Esophagus muscularis mucosa (tissue), 4 donors: ENCODE results near the gene VPS35. TPM values are rescaled to one million over a fixed set of nuclear protein-coding genes. Genes with fewer than 3 reads are reported as not detected.

Source experiments
- DNase-seq: peaks from one replicate; pipeline ENCODE4 v3.0.0-alpha.2; 2017; ENCODE audit errors: extremely low spot score
- H3K27ac ChIP-seq, 4 donors: fragments of 200-600 bp; sonication (generic); replicated peaks in 1 of 4; 1 replicate in 3 of 4; 2 replicates in 1 of 4; pipeline ENCODE4 v1.5.1; 2016 to 2019; ENCODE audit warnings: mild to moderate bottlenecking in 1 of 4
- H3K27me3 ChIP-seq, 4 donors: fragments of 200-600 bp; sonication (generic); one replicate each; pipeline versions ENCODE4 v1.5.1 to v1.6.0; 2016 to 2019
- H3K36me3 ChIP-seq, 4 donors: fragments of 200-600 bp; sonication (generic); one replicate each; pipeline ENCODE4 v1.5.1; 2016 to 2019
- H3K4me1 ChIP-seq, 4 donors: fragments of 200-600 bp; sonication (generic); one replicate each; pipeline ENCODE4 v1.5.1; 2016 to 2019
- H3K4me3 ChIP-seq, 4 donors: fragments of 200-600 bp; sonication (generic); 1 replicate in 2 of 4; 2 replicates in 2 of 4; pipeline ENCODE4 v1.5.1; 2016 to 2019; ENCODE audit warnings: mild to moderate bottlenecking in 4 of 4, moderate library complexity in 1 of 4
- H3K9me3 ChIP-seq, 4 donors: fragments of 200-600 bp; sonication (generic); 1 replicate in 3 of 4; 2 replicates in 1 of 4; pipeline ENCODE4 v1.5.1; 2016 to 2019
- EP300 ChIP-seq: sonication (generic); formaldehyde crosslinking; IDR thresholded peaks from one replicate; pipeline ENCODE4 v1.6.1; 2017; ENCODE audit warnings: antibody characterized with exemption
- POLR2A ChIP-seq: fragments of 450-650 bp; IDR thresholded peaks from one replicate; pipeline ENCODE4 v1.6.1; 2017; ENCODE audit warnings: antibody characterized with exemption, moderate library complexity, mild to moderate bottlenecking, low read depth
- POLR2AphosphoS5 ChIP-seq, 2 donors: sonication (generic); formaldehyde crosslinking; IDR thresholded peaks; one replicate each; pipeline ENCODE4 v1.6.1; 2017; ENCODE audit warnings: antibody characterized with exemption in 2 of 2
- WGBS: methylation state at CpG from one replicate; pipeline ENCODE4 v1.1.5; 2018; 5-methylcytosine and 5-hydroxymethylcytosine counted together
- intact Hi-C: fragments of 100-400 bp; cut with DNase I; formaldehyde crosslinking; loops from one replicate; pipeline ENCODE4 v1.15.1; 2023
- total RNA-seq, 4 donors: library from RNA; depleted of rRNA; stranded (reverse); fragments of >200 nt; gene quantifications; one replicate each; pipeline versions ENCODE4 v1.1.0 to v1.2.1, GENCODE V29; 2016
- TF ChIP-seq, protein P1 (sequence below), 3 experiments: fragments of 200-600 bp in 2 of 3; fragments of 450-650 bp in 1 of 3; sonication (generic) in 2 of 3; IDR thresholded peaks; one replicate each; pipeline ENCODE4 v1.5.1; 2017 to 2019; ENCODE audit warnings: antibody characterized with exemption in 3 of 3, mild to moderate bottlenecking in 2 of 3, moderate library complexity in 1 of 3

The VPS35 gene
- total RNA-seq, 4 donors from 2014 or later: 58.7 to 100 (median 67.3) TPM

- intact Hi-C loops: no loop called here
- Histone ChIP-seq H3K27ac (no peak overlapping the region), H3K4me1 (peaks cover 0 to 9% (median 0%) of the 10 kb centered on the region in 4 donors), H3K4me3 (no peak overlapping the region), H3K27me3 (no peaks in the 10 kb centered on the region), H3K36me3 (peaks cover 0 to 52% (median 0%) of the 10 kb centered on the region in 4 donors), H3K9me3 (no peaks in the 10 kb centered on the region)
- no peak for DNase-seq
- WGBS: 95% methylated on average over 6 of the region's 6 CpGs
- TF ChIP-seq POLR2AphosphoS5 (IDR thresholded peaks at IDR 0.05) (no peak), EP300 (no peak), POLR2A (no peak)
- TF ChIP-seq, protein P1, sequence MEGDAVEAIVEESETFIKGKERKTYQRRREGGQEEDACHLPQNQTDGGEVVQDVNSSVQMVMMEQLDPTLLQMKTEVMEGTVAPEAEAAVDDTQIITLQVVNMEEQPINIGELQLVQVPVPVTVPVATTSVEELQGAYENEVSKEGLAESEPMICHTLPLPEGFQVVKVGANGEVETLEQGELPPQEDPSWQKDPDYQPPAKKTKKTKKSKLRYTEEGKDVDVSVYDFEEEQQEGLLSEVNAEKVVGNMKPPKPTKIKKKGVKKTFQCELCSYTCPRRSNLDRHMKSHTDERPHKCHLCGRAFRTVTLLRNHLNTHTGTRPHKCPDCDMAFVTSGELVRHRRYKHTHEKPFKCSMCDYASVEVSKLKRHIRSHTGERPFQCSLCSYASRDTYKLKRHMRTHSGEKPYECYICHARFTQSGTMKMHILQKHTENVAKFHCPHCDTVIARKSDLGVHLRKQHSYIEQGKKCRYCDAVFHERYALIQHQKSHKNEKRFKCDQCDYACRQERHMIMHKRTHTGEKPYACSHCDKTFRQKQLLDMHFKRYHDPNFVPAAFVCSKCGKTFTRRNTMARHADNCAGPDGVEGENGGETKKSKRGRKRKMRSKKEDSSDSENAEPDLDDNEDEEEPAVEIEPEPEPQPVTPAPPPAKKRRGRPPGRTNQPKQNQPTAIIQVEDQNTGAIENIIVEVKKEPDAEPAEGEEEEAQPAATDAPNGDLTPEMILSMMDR (IDR thresholded peaks at IDR 0.05): no peak
Observed at GRCh38 chr16:46719528-46719927, 30.6 kb upstream of the VPS35 start.

DNA sequence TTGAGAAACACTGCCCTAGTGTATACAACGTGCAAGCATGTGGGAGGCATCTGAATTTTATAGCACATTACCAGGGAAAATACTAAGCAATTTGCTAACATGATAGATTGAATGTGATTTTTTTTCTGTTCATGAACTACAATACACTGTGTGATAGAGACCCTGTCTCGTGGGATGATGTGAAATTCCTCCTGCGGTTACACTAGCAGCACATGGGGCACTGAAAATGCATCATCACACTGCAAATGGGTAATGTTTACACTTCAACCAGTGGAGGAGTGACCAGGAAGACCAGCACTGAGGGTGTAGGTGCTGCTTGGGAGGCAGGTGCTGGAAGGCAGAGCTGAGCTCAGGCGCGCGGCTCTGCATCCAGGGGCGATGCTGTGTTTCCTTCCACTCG, 29.2 kb upstream of the VPS35 start:
- no peak for DNase-seq
- TF ChIP-seq EP300 (no peak), POLR2AphosphoS5 (IDR thresholded peaks at IDR 0.05) (no peak), POLR2A (no peak)
- TF ChIP-seq, protein P1 (IDR thresholded peaks at IDR 0.05): no peak
- Histone ChIP-seq H3K4me3 (no peak overlapping the region), H3K27me3 (no peaks in the 10 kb centered on the region), H3K36me3 (peaks cover 0 to 52% (median 0%) of the 10 kb centered on the region in 4 donors), H3K27ac (no peak overlapping the region), H3K9me3 (no peaks in the 10 kb centered on the region), H3K4me1 (peaks cover 0 to 15% (median 0%) of the 10 kb centered on the region in 4 donors)
- intact Hi-C loops: no loop called here
- WGBS: 91% methylated on average over 8 of the region's 8 CpGs

DNA sequence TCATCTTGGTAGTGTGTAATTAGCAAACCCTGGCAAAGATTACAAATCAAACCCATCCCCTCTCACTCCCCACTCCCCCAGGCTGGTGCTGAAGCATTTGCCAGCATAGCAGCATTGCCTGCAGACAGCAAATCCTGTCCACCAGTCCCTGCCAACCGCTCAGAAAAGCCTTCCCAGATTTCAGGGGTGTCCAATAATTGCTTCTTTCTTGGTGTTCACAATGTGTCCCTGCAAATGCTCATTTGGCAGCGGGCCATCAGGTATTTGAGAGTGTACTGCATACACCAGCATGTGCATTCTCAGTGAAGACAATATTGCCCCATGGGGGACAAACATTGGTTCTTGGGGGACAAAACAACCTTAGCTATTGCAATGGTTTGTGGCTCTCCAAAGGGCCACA, 28.7 kb upstream of the VPS35 start:
- H3K4me1 ChIP-seq: peaks cover 0 to 16% (median 0%) of the 10 kb centered on the region in 4 donors
- H3K9me3 ChIP-seq: no peaks in the 10 kb centered on the region
- no peaks in the 10 kb centered on the region for H3K27me3 ChIP-seq
- H3K4me3 ChIP-seq: no peak overlapping the region
- WGBS: 83% methylated on average over 2 of the region's 2 CpGs
- no peak for TF ChIP-seq POLR2AphosphoS5 (IDR thresholded peaks at IDR 0.05)
- TF ChIP-seq EP300: no peak
- TF ChIP-seq, protein P1 (IDR thresholded peaks at IDR 0.05): no peak
- H3K36me3 ChIP-seq: peaks cover 0 to 52% (median 0%) of the 10 kb centered on the region in 4 donors
- H3K27ac ChIP-seq: no peak overlapping the region
- intact Hi-C loops: no loop called here
- no peak for DNase-seq

DNA sequence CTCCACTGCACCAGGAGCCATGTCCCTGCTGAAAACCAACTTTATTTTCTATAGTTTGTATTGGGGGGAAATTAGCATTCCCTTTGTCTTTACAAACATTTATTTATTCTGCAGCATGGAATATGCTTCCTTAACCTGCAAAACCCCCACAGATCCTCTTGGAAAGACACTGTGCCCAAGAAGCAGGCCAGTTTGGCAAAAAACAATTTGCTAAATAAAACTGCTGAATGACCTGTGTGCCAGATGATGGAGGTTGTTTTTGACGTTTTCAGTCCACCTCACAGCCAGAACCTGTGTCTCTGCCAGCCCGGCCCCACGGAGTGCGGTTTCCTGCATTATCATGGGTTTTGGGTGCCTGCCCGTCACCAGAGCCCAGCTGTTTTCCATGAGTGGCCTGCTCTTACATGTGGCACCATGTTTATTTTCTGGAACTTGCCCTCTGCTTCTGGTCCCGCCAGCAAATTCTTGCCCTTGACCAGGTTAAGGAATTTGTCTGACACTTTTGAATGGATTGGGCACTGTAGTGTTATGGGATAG, 26.9 kb upstream of the VPS35 start:
- intact Hi-C loops: no loop called here
- H3K4me1 ChIP-seq: peaks cover 0 to 28% (median 0%) of the 10 kb centered on the region in 4 donors
- TF ChIP-seq EP300 (no peak), POLR2AphosphoS5 (IDR thresholded peaks at IDR 0.05) (no peak), POLR2A (no peak)
- TF ChIP-seq, protein P1 (IDR thresholded peaks at IDR 0.05): no peak
- 61% methylated on average over 5 of the region's 6 CpGs for WGBS
- H3K27ac ChIP-seq: no peak overlapping the region
- H3K9me3 ChIP-seq: no peaks in the 10 kb centered on the region
- no peaks in the 10 kb centered on the region for H3K27me3 ChIP-seq
- H3K36me3 ChIP-seq: peaks cover 0 to 40% (median 0%) of the 10 kb centered on the region in 4 donors
- H3K4me3 ChIP-seq: no peak overlapping the region
- DNase-seq: no peak
